Measurements from ENCODE around the gene CCDC97. TPM values are rescaled to one million over a fixed set of nuclear protein-coding genes. Genes with fewer than 3 reads are reported as not detected.
"Not testable (repeated sequence)": the region's sequence is repeated elsewhere in the genome, so short reads cannot be mapped to it uniquely, and the experiment has no call there.

The CCDC97 gene
- total RNA-seq, 1 donor from 2014 or later, result 30.4 TPM

DNA sequence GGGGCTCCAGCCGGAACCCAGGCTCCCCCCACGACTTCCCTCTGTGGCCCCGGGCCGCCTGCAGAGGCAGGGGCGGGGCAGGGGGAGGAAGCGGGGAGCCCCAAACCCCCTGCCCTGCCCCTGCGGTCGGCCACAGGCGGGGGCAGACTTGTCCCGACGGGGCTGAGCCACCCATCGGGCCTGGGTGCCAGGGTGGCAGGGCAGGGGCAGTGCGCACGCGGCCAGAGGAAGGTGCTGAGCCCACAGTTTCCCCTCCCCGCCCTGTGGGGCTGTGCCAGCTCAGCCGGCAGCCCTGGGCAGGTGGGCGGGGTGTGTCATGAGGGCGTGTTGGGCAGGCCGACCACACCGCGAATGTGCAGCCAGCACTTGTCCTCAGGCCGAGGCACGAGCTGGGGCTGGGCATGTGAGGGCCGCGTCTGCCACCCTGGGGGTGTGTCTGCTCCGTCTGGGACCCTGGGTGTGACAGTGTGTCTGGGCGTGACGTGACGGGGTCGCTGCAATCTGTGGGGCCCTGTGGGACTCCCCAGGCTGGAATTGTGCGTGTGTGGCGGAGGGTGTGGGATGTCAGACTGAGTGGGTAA lies 17.7 kb downstream of the CCDC97 start:
- Mint-ChIP-seq H3K4me3 (peak overlapping the region; percentile 91), H3K4me1 (peaks cover 64% of the 10 kb centered on the region), H3K27ac (peak overlapping the region; percentile 98), H3K27me3 (no peaks in the 10 kb centered on the region), H3K9me3 (no peaks in the 10 kb centered on the region), H3K36me3 (ENCODE audit: low read depth) (peaks cover 69% of the 10 kb centered on the region)
- peak; percentile 90 for DNase-seq
- intact Hi-C loops (cut with micrococcal nuclease), result loop anchor here (1.0 kb wide), 3 partner anchors 17 to 64 kb away; partner anchors contain the start of gene CCDC97

DNA sequence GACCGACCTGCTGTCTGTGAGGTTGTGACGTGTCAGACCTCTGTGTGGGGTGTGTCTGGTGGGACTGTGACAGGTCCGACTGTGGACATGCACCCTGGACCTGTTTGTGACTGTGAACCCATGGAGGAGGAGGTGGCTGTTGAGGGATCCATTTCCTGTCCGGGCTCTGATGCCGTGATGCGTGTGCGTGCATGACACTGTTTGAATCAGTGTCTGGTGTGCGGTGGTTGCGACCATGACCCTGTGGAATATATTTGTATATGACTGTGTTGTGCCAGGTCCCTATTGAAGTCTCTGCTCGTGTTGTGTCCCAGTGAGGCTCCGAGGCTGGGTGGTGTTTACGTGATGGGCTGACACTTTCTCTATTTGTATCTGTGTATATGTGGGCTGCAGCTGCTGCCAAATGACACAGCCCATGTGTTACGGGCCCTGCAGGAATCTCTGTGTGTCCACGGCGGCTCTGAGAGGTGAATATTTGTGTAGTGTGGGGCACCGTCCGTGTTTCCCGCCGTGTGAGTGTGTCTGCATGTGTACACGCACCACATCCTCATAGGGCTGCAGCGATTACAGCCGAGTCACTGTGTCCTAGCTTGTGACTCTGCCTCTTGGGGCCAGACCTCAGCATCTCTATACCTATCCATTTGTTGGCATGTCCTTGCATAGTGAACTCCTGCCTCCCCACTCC lies 18.3 kb downstream of the CCDC97 start:
- peaks cover 65% of the 10 kb centered on the region for H3K36me3 Mint-ChIP-seq (ENCODE audit: low read depth)
- no peak for DNase-seq
- peaks cover 59% of the 10 kb centered on the region for H3K4me1 Mint-ChIP-seq
- no peaks in the 10 kb centered on the region for H3K9me3 Mint-ChIP-seq
- intact Hi-C loops (cut with micrococcal nuclease), result loop anchor here (1.0 kb wide), 2 partner anchors 24 to 65 kb away; no protein-coding TSS in a partner anchor
- H3K4me3 Mint-ChIP-seq, result peak overlapping the region; percentile 91
- H3K27me3 Mint-ChIP-seq, result no peaks in the 10 kb centered on the region
- H3K27ac Mint-ChIP-seq, result peak overlapping the region; percentile 98

DNA sequence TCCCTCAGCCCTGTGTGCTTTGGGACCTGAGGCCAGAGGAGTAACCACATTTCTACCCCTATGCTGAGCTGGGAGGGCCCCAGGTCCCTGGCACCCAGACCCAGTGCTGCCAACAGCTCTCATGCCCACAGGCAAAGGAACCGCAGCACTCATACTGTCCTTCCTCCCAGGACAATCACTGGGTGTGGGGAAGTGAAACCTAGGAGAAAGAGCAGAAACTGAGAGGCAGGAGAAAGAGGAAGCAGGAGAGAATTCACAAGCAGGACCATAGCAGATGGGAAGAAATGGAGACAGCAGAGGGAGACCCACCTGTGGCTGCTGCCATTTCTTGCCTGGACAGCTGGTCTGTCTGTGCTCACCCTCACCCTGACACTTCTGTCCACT lies 18.9 kb downstream of the CCDC97 start:
- peaks cover 57% of the 10 kb centered on the region for H3K4me1 Mint-ChIP-seq
- H3K36me3 Mint-ChIP-seq (ENCODE audit: low read depth), result peaks cover 62% of the 10 kb centered on the region
- intact Hi-C loops (cut with micrococcal nuclease), result loop anchor here (1.0 kb wide), 2 partner anchors 23 to 66 kb away; no protein-coding TSS in a partner anchor
- no peaks in the 10 kb centered on the region for H3K27me3 Mint-ChIP-seq
- no peaks in the 10 kb centered on the region for H3K9me3 Mint-ChIP-seq
- DNase-seq, result no peak
- H3K27ac Mint-ChIP-seq, result peak overlapping the region; percentile 98
- peak overlapping the region; percentile 91 for H3K4me3 Mint-ChIP-seq

DNA sequence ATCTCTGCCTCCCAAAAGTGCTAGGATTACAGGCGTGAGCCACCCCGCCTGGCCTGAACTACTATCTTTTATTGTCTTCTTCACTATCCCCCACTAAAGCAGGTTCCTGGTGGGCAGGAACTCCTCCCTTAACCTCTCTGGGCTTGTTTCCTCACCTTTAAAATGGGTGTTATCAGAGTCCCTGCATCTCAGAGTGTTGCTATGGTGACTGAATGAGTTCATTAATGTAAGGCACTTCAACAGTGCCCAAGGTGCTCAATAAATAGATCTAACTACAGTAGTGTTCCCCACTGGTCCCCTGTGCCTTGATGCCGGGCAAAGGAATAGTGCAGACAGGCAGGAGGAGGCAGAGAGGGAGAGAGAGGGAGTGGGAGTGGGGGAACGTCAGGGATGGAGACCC lies 20.5 kb downstream of the CCDC97 start:
- DNase-seq, result peak; percentile 57
- intact Hi-C loops (cut with micrococcal nuclease), result no loop called here
- Mint-ChIP-seq H3K4me1 (peaks cover 55% of the 10 kb centered on the region), H3K9me3 (no peaks in the 10 kb centered on the region), H3K27ac (peak overlapping the region; percentile 77), H3K27me3 (no peaks in the 10 kb centered on the region), H3K4me3 (no peak overlapping the region), H3K36me3 (ENCODE audit: low read depth) (peaks cover 62% of the 10 kb centered on the region)

DNA sequence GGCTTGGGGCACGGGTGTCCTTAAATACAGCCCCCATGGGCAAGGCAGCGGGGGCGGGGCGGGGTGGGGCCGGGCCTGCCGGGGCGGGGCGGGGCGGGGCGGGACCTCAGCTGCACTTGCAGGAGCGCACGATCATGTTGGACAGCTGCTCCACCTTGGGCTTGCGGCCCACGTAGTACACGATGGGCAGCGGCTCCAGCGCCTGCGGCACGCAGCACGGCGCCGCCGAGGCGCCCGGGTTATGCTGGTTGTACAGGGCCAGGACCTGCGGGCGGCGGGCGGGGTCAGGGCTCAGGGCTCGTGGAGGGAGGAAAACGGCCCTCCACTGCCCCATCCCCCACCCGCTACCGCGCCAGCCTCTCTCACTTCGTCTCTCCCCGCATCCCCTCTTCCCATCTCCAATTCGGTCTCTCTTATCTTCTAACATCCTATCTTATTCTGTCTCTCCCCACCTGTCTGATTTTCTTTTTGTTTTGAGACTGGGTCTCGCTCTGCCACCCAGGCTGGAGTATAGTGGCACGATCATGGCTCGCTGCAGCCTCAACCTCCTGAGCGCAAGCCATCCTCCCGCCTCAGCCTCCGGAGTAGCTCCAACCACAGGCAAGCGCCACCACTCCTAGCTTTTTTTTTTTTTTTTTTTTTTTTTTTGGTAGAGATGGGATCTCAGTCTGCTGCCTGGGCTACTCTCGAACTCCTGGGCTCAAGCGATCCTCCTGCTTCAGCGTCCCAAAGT lies 21.1 kb downstream of the CCDC97 start:
- H3K9me3 Mint-ChIP-seq, result no peaks in the 10 kb centered on the region
- intact Hi-C loops (cut with micrococcal nuclease), result no loop called here
- peaks cover 55% of the 10 kb centered on the region for H3K4me1 Mint-ChIP-seq
- no peak overlapping the region for H3K4me3 Mint-ChIP-seq
- no peak for DNase-seq
- H3K36me3 Mint-ChIP-seq (ENCODE audit: low read depth), result peaks cover 63% of the 10 kb centered on the region
- H3K27ac Mint-ChIP-seq, result no peak overlapping the region
- H3K27me3 Mint-ChIP-seq, result no peaks in the 10 kb centered on the region

DNA sequence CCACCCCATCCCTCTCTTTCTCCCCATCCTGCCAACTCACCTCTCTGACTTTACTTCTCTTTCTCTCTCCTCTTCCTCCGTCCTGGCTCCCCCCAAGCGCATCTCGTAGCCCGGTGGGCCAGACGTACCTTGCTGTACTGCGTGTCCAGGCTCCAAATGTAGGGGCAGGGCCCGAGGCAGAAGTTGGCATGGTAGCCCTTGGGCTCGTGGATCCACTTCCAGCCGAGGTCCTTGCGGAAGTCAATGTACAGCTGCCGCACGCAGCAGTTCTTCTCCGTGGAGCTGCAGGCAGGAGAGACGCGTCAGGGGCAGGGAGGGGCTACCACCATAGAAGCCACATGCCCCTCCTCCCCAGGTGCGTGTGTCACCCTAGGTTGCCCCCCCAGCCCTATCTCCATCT lies 22.0 kb downstream of the CCDC97 start:
- no peak overlapping the region for H3K4me3 Mint-ChIP-seq
- intact Hi-C loops (cut with micrococcal nuclease), result no loop called here
- H3K27ac Mint-ChIP-seq, result peak overlapping the region; percentile 58
- H3K9me3 Mint-ChIP-seq, result no peaks in the 10 kb centered on the region
- DNase-seq, result no peak
- H3K36me3 Mint-ChIP-seq (ENCODE audit: low read depth), result peaks cover 62% of the 10 kb centered on the region
- H3K4me1 Mint-ChIP-seq, result peaks cover 48% of the 10 kb centered on the region
- no peaks in the 10 kb centered on the region for H3K27me3 Mint-ChIP-seq

DNA sequence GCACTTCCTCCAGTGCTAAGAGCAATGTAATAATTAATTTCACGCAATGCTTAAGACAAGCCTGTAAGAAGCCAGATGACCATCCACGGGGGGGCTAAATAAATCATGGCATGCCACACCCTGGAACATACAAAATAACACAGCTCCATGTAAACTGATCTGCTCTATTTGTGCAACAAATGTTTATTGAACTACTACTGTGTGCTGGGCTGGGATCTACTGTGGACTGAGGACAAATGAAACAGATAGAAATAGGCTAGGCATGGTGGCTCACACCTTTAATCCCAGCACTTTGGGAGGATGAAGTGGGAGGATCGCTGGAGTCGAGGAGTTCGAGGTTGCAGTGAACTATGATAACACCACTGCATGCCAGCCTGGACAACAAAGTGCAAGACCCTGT lies 22.5 kb downstream of the CCDC97 start:
- Mint-ChIP-seq H3K4me3 (no peak overlapping the region), H3K27ac (no peak overlapping the region), H3K27me3 (no peaks in the 10 kb centered on the region), H3K9me3 (no peaks in the 10 kb centered on the region), H3K36me3 (ENCODE audit: low read depth) (peaks cover 64% of the 10 kb centered on the region), H3K4me1 (peaks cover 47% of the 10 kb centered on the region)
- intact Hi-C loops (cut with micrococcal nuclease), result no loop called here
- no peak for DNase-seq

DNA sequence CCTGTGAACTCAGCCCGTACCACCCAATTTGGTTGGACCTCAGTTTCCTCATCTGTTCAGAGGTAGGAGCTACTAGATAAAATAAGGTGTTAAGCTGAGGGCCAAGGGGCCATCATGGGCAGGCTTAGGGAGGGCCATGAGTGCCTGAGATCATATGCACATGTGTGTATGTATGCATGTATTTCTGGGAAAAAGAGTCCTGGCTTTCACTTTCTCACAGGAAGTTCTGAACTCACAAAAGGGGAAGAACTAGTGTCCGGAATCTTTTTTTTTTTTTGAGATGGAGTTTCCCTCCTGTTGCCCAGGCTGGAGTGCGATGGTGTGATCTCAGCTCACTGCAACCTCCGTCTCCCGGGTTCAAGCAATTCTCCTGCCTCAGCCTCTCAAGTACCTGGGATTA lies 24.8 kb downstream of the CCDC97 start:
- Mint-ChIP-seq H3K4me3 (peak overlapping the region; percentile 49), H3K9me3 (no peaks in the 10 kb centered on the region), H3K27me3 (no peaks in the 10 kb centered on the region), H3K27ac (peak overlapping the region; percentile 57), H3K36me3 (ENCODE audit: low read depth) (peaks cover 64% of the 10 kb centered on the region), H3K4me1 (peaks cover 38% of the 10 kb centered on the region)
- no peak for DNase-seq
- intact Hi-C loops (cut with micrococcal nuclease), result no loop called here

DNA sequence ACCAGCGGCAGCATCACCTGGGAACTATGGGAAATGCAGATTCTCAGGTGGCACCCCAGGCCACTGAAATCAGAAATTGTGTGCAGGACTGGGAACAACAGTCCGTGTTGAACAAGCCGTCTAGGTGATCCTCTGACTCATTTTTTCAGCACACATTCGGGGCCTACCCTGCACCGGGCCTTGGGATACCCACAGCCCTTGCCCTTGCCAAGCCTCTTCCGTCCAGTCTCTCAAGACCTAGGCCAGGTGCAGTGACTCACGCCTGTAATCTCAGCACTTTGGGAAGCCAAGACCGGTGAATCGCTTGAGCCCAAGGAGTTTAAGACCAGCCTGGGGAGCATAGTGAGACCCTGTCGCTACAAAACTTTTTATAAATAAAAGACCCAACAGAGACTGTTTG lies 25.5 kb downstream of the CCDC97 start:
- Mint-ChIP-seq H3K36me3 (ENCODE audit: low read depth) (peaks cover 66% of the 10 kb centered on the region), H3K27me3 (no peaks in the 10 kb centered on the region), H3K4me3 (no peak overlapping the region), H3K9me3 (no peaks in the 10 kb centered on the region), H3K4me1 (peaks cover 37% of the 10 kb centered on the region), H3K27ac (no peak overlapping the region)
- DNase-seq, result no peak
- intact Hi-C loops (cut with micrococcal nuclease), result no loop called here

DNA sequence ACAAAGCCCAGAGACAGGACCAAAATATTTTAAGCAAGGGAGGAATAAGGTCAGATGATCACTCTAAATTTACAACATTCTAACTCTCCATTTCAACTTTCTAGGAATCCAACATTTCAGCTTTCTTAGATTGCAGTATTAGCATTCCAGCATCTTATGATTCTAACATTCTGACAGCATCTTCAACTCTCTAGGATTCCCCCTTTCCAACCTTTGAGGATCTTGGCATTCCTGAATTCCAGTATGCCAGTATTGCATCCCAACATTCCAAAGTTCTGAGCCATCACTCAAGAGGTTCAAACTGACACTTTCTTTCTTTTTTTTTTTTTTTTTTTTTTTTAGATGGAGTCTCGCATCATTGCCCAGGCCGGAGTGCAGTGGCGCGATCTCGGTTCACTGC lies 30.0 kb downstream of the CCDC97 start:
- peaks cover 71% of the 10 kb centered on the region for H3K36me3 Mint-ChIP-seq (ENCODE audit: low read depth)
- no peaks in the 10 kb centered on the region for H3K27me3 Mint-ChIP-seq
- no peak overlapping the region for H3K27ac Mint-ChIP-seq
- peaks cover 33% of the 10 kb centered on the region for H3K4me1 Mint-ChIP-seq
- DNase-seq, result no peak
- H3K9me3 Mint-ChIP-seq, result no peaks in the 10 kb centered on the region
- no peak overlapping the region for H3K4me3 Mint-ChIP-seq
- intact Hi-C loops (cut with micrococcal nuclease), result no loop called here

DNA sequence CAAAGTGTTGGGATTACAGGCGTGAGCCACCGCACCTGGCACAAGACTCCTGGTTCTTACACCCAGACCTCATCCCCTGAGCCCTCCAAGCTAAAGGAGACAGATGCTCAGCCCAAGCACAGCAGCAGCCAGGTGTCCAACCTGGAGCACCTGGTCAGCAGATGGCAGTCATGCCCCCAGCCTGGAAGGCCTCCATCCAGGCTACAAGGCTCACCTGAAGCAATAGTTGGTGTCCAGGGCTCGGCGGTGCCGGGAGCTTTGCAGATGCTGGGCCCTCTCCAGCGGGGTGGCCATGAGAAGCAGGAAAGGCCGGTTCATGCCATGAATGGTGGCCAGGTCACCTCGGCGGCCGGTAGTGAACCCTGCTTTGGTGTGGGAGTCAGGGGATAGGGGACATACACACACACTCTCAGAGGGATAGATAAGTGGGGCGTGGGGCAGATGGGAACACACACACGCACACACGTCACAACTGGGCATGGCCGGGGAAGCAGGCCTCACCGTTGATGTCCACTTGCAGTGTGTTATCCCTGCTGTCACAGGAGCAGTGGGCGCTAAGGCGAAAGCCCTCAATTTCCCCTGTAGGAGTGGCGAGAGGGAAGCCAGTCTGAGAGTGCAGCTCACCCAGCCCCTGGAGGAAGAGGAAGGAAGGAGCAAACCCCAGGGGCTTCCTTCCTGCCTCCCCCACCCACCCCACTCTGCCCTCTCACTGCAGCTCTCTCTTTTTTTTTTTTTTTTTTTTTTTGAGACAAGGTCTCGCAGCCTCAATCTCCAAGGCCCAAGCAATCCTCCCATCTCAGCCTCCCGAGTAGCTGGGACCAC lies 31.9 kb downstream of the CCDC97 start:
- Mint-ChIP-seq H3K27ac (peak overlapping the region; percentile 20), H3K4me1 (peaks cover 28% of the 10 kb centered on the region), H3K4me3 (no peak overlapping the region), H3K36me3 (ENCODE audit: low read depth) (peaks cover 70% of the 10 kb centered on the region), H3K9me3 (no peaks in the 10 kb centered on the region), H3K27me3 (no peaks in the 10 kb centered on the region)
- intact Hi-C loops (cut with micrococcal nuclease), result no loop called here
- DNase-seq, result no peak

DNA sequence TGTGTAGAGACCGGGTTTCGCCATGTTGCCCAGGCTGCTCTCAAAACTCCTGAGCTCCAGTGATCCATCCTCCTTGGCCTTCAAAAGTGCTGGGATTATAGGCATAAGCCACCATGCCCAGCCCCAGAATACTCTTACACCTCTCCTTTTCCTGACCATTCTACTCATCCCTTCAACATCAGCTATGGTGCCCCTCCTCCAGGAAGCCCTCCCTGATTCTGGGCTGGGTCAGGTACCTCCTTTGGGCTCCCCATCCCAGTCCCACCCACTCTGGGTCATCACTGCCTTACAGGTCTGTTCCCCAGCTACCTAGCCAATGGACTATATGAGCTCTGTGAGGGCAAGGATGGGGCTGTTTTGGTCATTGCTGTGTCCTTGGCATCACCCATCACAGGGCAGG lies 34.2 kb downstream of the CCDC97 start:
- no peak overlapping the region for H3K27ac Mint-ChIP-seq

DNA sequence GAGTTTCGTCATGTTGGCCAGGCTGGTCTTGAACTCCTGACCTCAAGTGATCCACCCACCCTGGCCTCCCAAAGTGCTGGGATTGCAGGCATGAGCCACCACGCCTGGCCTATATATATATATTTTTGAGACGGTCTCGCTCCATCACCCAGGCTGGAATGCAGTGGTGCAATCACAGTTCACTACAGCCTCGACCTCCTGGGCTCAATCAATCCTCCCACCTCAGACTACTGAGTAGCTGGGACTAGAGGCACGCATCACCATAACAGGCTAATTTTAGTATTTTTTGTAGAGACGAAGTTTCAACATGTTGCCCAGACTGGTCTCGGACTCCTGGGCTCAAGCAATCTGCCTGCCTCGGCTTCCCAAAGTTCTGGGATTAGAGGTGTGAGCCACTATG lies 36.9 kb downstream of the CCDC97 start:
- peaks cover 39% of the 10 kb centered on the region for H3K4me1 Mint-ChIP-seq
- H3K9me3 Mint-ChIP-seq; DNase-seq; H3K27ac Mint-ChIP-seq; H3K4me3 Mint-ChIP-seq; H3K27me3 Mint-ChIP-seq; intact Hi-C loops (cut with micrococcal nuclease): not testable (repeated sequence)
- H3K36me3 Mint-ChIP-seq (ENCODE audit: low read depth), result peaks cover 62% of the 10 kb centered on the region

More for the DNA sequence above, 34.2 kb downstream of the CCDC97 start:
- H3K4me3 Mint-ChIP-seq, result no peak overlapping the region
- no peak for DNase-seq
- no peaks in the 10 kb centered on the region for H3K27me3 Mint-ChIP-seq
- intact Hi-C loops (cut with micrococcal nuclease), result no loop called here
- H3K36me3 Mint-ChIP-seq (ENCODE audit: low read depth), result peaks cover 68% of the 10 kb centered on the region
- peaks cover 29% of the 10 kb centered on the region for H3K4me1 Mint-ChIP-seq
- H3K9me3 Mint-ChIP-seq, result no peaks in the 10 kb centered on the region

Data from activated CD4-positive, alpha-beta T cell treated with anti-CD3 and anti-CD28 coated beads, Interleukin-2, amount 10 ng/mL, durations not matched to agents 24 days and 14 days (primary cell).